PC-9 (cell line): ENCODE data around the gene NPY4R.
"Not testable (repeated sequence)": the region's sequence is repeated elsewhere in the genome, so short reads cannot be mapped to it uniquely, and the experiment has no call there.

ENCODE experiments used
- CTCF ChIP-seq: fragments of 200-600 bp; sonication (generic); conservative IDR thresholded peaks from 2 replicates; pipeline ENCODE4 v1.6.1; 2017; ENCODE audit warnings: mixed run types, antibody characterized with exemption, mild to moderate bottlenecking, moderate library complexity
- EZH2 ChIP-seq: fragments of 200-600 bp; sonication (generic); IDR thresholded peaks from 2 replicates; pipeline ENCODE4 v1.8.0; 2017; ENCODE audit warnings: antibody characterized with exemption, low read depth

- not testable (repeated sequence) for TF ChIP-seq CTCF, EZH2
Observed at GRCh38 chr10:46470134-46470533, 4.4 kb upstream of the NPY4R start.
